Chondrocyte (in vitro differentiated cells): Measurements from ENCODE around the gene ZNF382. TPM values are rescaled to one million over a fixed set of nuclear protein-coding genes. Genes with fewer than 3 reads are reported as not detected.

Experiments
- DNase-seq: peaks from one replicate; pipeline ENCODE4 v3.0.0; 2021; ENCODE audit warnings: mixed read lengths, low spot score
- H3K27ac Mint-ChIP-seq: one replicate; pipeline ENCODE4 v1.8.0; 2021; ENCODE audit warnings: mild to moderate bottlenecking, moderate library complexity, mixed read lengths; ENCODE audit not compliant: unreplicated experiment
- H3K27me3 Mint-ChIP-seq: 2 replicates; pipeline ENCODE4 v1.8.0; 2021; ENCODE audit warnings: low read depth, mixed read lengths
- H3K36me3 Mint-ChIP-seq: 2 replicates; pipeline ENCODE4 v1.8.0; 2021; ENCODE audit warnings: low read depth, mixed read lengths
- H3K4me1 Mint-ChIP-seq: 2 replicates; pipeline ENCODE4 v1.8.0; 2021; ENCODE audit warnings: low read depth, mild to moderate bottlenecking, mixed read lengths
- H3K4me3 Mint-ChIP-seq: one replicate; pipeline ENCODE4 v1.8.0; 2021; ENCODE audit warnings: mild to moderate bottlenecking, moderate library complexity, mixed read lengths; ENCODE audit not compliant: unreplicated experiment
- H3K9me3 Mint-ChIP-seq: 2 replicates; pipeline ENCODE4 v1.8.0; 2021; ENCODE audit warnings: low read depth, mixed read lengths
- CTCF ChIP-seq: fragments of 200-600 bp; sonication (generic); IDR thresholded peaks from 2 replicates; pipeline ENCODE4 v1.5.0; 2021; ENCODE audit warnings: antibody characterized with exemption, mild to moderate bottlenecking, moderate library complexity
- total RNA-seq: library from RNA; stranded (reverse); gene quantifications from 3 replicates; pipeline ENCODE4 v1.2.1, GENCODE V29; 2021

The ZNF382 gene
- total RNA-seq, 1 donor from 2014 or later = 12.5 TPM

- peaks cover 57% of the 10 kb centered on the region for H3K36me3 Mint-ChIP-seq
- no peak overlapping the region for H3K4me3 Mint-ChIP-seq
- H3K9me3 Mint-ChIP-seq = peaks cover 46% of the 10 kb centered on the region
- H3K4me1 Mint-ChIP-seq = no peaks in the 10 kb centered on the region
- no peaks in the 10 kb centered on the region for H3K27me3 Mint-ChIP-seq
- no peak for TF ChIP-seq CTCF
- no peak overlapping the region for H3K27ac Mint-ChIP-seq
- DNase-seq = no peak
These were observed 41.6 kb downstream of the ZNF382 start for GRCh38 chr19:36646746-36647145.

- peaks cover 63% of the 10 kb centered on the region for H3K36me3 Mint-ChIP-seq
- DNase-seq = no peak
- H3K27me3 Mint-ChIP-seq = no peaks in the 10 kb centered on the region
- H3K4me1 Mint-ChIP-seq = no peaks in the 10 kb centered on the region
- no peak overlapping the region for H3K4me3 Mint-ChIP-seq
- no peak for TF ChIP-seq CTCF
- H3K27ac Mint-ChIP-seq = no peak overlapping the region
- peaks cover 48% of the 10 kb centered on the region for H3K9me3 Mint-ChIP-seq
These were observed 47.8 kb downstream of the ZNF382 start for GRCh38 chr19:36652958-36653357.

GRCh38 chr19:36665832-36666231 lies 60.7 kb downstream of the ZNF382 start:
- Mint-ChIP-seq H3K9me3 (peaks cover 12% of the 10 kb centered on the region), H3K4me1 (peaks cover 30% of the 10 kb centered on the region), H3K27ac (peak overlapping the region; percentile 25), H3K27me3 (no peaks in the 10 kb centered on the region), H3K4me3 (peak overlapping the region; percentile 97), H3K36me3 (peaks cover 29% of the 10 kb centered on the region)
- no peak for TF ChIP-seq CTCF
- DNase-seq = no peak

GRCh38 chr19:36668646-36669045 lies 63.5 kb downstream of the ZNF382 start:
- peaks cover 30% of the 10 kb centered on the region for H3K4me1 Mint-ChIP-seq
- peak overlapping the region; percentile 55 for H3K4me3 Mint-ChIP-seq
- no peak for TF ChIP-seq CTCF
- peaks cover 24% of the 10 kb centered on the region for H3K36me3 Mint-ChIP-seq
- H3K27ac Mint-ChIP-seq = no peak overlapping the region
- no peaks in the 10 kb centered on the region for H3K27me3 Mint-ChIP-seq
- H3K9me3 Mint-ChIP-seq = peaks cover 18% of the 10 kb centered on the region
- no peak for DNase-seq

- peaks cover 2% of the 10 kb centered on the region for H3K36me3 Mint-ChIP-seq
These were observed 67.3 kb downstream of the ZNF382 start for GRCh38 chr19:36672368-36672767.

More at GRCh38 chr19:36672368-36672767, 67.3 kb downstream of the ZNF382 start:
- Mint-ChIP-seq H3K9me3 (peaks cover 8% of the 10 kb centered on the region), H3K4me3 (no peak overlapping the region), H3K4me1 (peaks cover 13% of the 10 kb centered on the region), H3K27me3 (no peaks in the 10 kb centered on the region), H3K27ac (no peak overlapping the region)
- TF ChIP-seq CTCF = no peak
- DNase-seq = no peak
